IMR-90 (cell line): ENCODE measurements around the gene ITPK1. TPM values are rescaled to one million over a fixed set of nuclear protein-coding genes. Genes with fewer than 3 reads are reported as not detected.
"Not testable (repeated sequence)": the region's sequence is repeated elsewhere in the genome, so short reads cannot be mapped to it uniquely, and the experiment has no call there.

Source experiments
- ATAC-seq: fragments of 200-7000 bp; cut with Tn5 transposase; 2 replicates; pipeline ENCODE4 v1.9.1; 2020; ENCODE audit warnings: low read depth, mild to moderate bottlenecking, moderate library complexity
- BruUV-seq: library from RNA; stranded (reverse); fragments of 400-500 nt; replicated peaks from 2 replicates; lab custom pipeline; 2021; lab: Mats Ljungman, UMichigan
- CTCF ChIA-PET: fragments of 300-600 bp; formaldehyde crosslinking; extraction: SDS; loops from one replicate; lab custom pipeline; 2021; ENCODE audit warnings: antibody characterized with exemption; lab: Yijun Ruan, JAX
- POLR2A ChIA-PET: fragments of 300-600 bp; sonication (Branson Sonifier 250); formaldehyde crosslinking; loops from one replicate; lab custom pipeline; 2022; ENCODE audit warnings: antibody characterized with exemption; ENCODE audit not compliant: unreplicated experiment; lab: Charles Lee
- DNase-seq: peaks from one replicate; pipeline ENCODE4 v3.0.0; 2013
- H2AFZ ChIP-seq: replicated peaks from 2 replicates; pipeline ENCODE3; 2013; ENCODE audit warnings: low read length, mild to moderate bottlenecking; ENCODE audit not compliant: poor library complexity
- H2AK5ac ChIP-seq: 2 replicates; pipeline ENCODE4 v1.6.1; 2013; ENCODE audit warnings: low read depth, low read length, inconsistent platforms
- H2AK9ac ChIP-seq: replicated peaks from 2 replicates; pipeline ENCODE3; 2013; ENCODE audit warnings: mild to moderate bottlenecking, low read depth, low read length, moderate library complexity; ENCODE audit not compliant: poor library complexity
- H2BK120ac ChIP-seq: 2 replicates; pipeline ENCODE4 v1.6.1; 2013; ENCODE audit warnings: low read depth, low read length, inconsistent platforms
- H2BK15ac ChIP-seq: 3 replicates; pipeline ENCODE4 v1.6.1; 2013; ENCODE audit warnings: low read depth, low read length, inconsistent platforms
- H2BK20ac ChIP-seq: 2 replicates; pipeline ENCODE4 v1.6.1; 2013; ENCODE audit warnings: low read depth, mild to moderate bottlenecking, inconsistent platforms, low read length, moderate library complexity
- H2BK5ac ChIP-seq: 2 replicates; pipeline ENCODE4 v1.6.1; 2013; ENCODE audit warnings: mild to moderate bottlenecking, low read depth, low read length, inconsistent platforms; ENCODE audit not compliant: poor library complexity, severe bottlenecking
- H3K14ac ChIP-seq: replicated peaks from 2 replicates; pipeline ENCODE4 v1.6.1; 2013; ENCODE audit warnings: low read depth, low read length, inconsistent platforms
- H3K18ac ChIP-seq: 2 replicates; pipeline ENCODE4 v1.6.1; 2013; ENCODE audit warnings: low read depth, low read length, control low read depth
- H3K23ac ChIP-seq: 2 replicates; pipeline ENCODE4 v1.6.1; 2013; ENCODE audit warnings: low read depth, low read length, inconsistent platforms
- H3K27ac ChIP-seq: 2 replicates; pipeline ENCODE4 v1.5.1; 2013; ENCODE audit warnings: mild to moderate bottlenecking, control low read depth, low read length; ENCODE audit not compliant: insufficient read depth
- H3K27me3 ChIP-seq: 2 replicates; pipeline ENCODE4 v1.6.1; 2013; ENCODE audit warnings: low read length; ENCODE audit not compliant: control insufficient read depth, insufficient read depth
- H3K36me3 ChIP-seq: 2 replicates; pipeline ENCODE4 v1.6.1; 2013; ENCODE audit warnings: low read length, mixed read lengths; ENCODE audit not compliant: control insufficient read depth, insufficient read depth
- H3K4ac ChIP-seq: 2 replicates; pipeline ENCODE4 v1.6.1; 2013; ENCODE audit warnings: low read depth, low read length, inconsistent platforms
- H3K4me1 ChIP-seq: 2 replicates; pipeline ENCODE4 v1.6.1; 2013; ENCODE audit warnings: low read length, mixed read lengths; ENCODE audit not compliant: control insufficient read depth, insufficient read depth
- H3K4me2 ChIP-seq: 2 replicates; pipeline ENCODE4 v1.6.1; 2013; ENCODE audit warnings: low read depth, mild to moderate bottlenecking, control low read depth, low read length, moderate library complexity
- H3K4me3 ChIP-seq: 2 replicates; pipeline ENCODE4 v1.5.1; 2013; ENCODE audit warnings: low read depth, mild to moderate bottlenecking, control low read depth, low read length, moderate library complexity; ENCODE audit not compliant: insufficient read depth
- H3K56ac ChIP-seq: 2 replicates; pipeline ENCODE4 v1.6.1; 2013; ENCODE audit warnings: low read length, inconsistent platforms; ENCODE audit not compliant: insufficient read depth; ENCODE audit errors: extremely low read depth
- H3K79me1 ChIP-seq, 2 experiments: 2 replicates each; pipeline ENCODE4 v1.6.1; 2013; ENCODE audit warnings: low read length in 2 of 2, inconsistent platforms in 1 of 2, low read depth in 1 of 2
- H3K9ac ChIP-seq: 2 replicates; pipeline ENCODE4 v1.6.1; 2013; ENCODE audit warnings: low read depth, low read length, control low read depth
- H3K9me1 ChIP-seq: 2 replicates; pipeline ENCODE4 v1.6.1; 2013; ENCODE audit warnings: low read length, inconsistent platforms; ENCODE audit not compliant: insufficient read depth
- H3K9me3 ChIP-seq: 2 replicates; pipeline ENCODE4 v1.6.1; 2013; ENCODE audit warnings: low read length; ENCODE audit not compliant: control insufficient read depth, insufficient read depth
- H4K20me1 ChIP-seq: 2 replicates; pipeline ENCODE4 v1.6.1; 2013; ENCODE audit warnings: low read length, inconsistent platforms; ENCODE audit not compliant: insufficient read depth
- H4K5ac ChIP-seq: 2 replicates; pipeline ENCODE4 v1.6.1; 2013; ENCODE audit warnings: mild to moderate bottlenecking, low read depth, low read length, control low read depth
- H4K8ac ChIP-seq, 2 experiments: 2 replicates each; pipeline ENCODE4 v1.6.1; 2013; ENCODE audit warnings: low read depth in 2 of 2, low read length in 2 of 2, control low read depth in 1 of 2, inconsistent platforms in 1 of 2
- H4K91ac ChIP-seq: 2 replicates; pipeline ENCODE4 v1.6.1; 2013; ENCODE audit warnings: low read depth, low read length, inconsistent platforms; ENCODE audit not compliant: insufficient read depth
- CEBPB ChIP-seq: IDR thresholded peaks from 2 replicates; pipeline ENCODE4 v1.6.1; 2012; ENCODE audit warnings: low read depth, low read length, improper control_type of control experiment
- MAFK ChIP-seq: IDR thresholded peaks from 2 replicates; pipeline ENCODE4 v1.6.1; 2012; ENCODE audit warnings: low read depth, low read length, improper control_type of control experiment
- MAZ ChIP-seq: IDR thresholded peaks from 2 replicates; pipeline ENCODE4 v1.6.1; 2012; ENCODE audit warnings: low read depth, mild to moderate bottlenecking, low read length, improper control_type of control experiment, moderate library complexity, borderline replicate concordance
- WGBS, 2 experiments: methylation state at CpG; one replicate each; pipeline versions ENCODE4 v1.1.5 to v1.1.7; 2013; ENCODE audit warnings: missing lambda C conversion rate in 2 of 2; ENCODE audit not compliant: insufficient read length in 1 of 2; ENCODE audit errors: extremely low coverage in 2 of 2; 5-methylcytosine and 5-hydroxymethylcytosine counted together
- dilution Hi-C: fragments of 300-500 bp; cut with HindIII; formaldehyde crosslinking; loops from one replicate; pipeline ENCODE4 v1.14.3; 2018; ENCODE audit warnings: low sequenced_read_pairs; ENCODE audit not compliant: unreplicated experiment
- in situ Hi-C: fragments of 300-500 bp; cut with MboI; formaldehyde crosslinking; loops from 3 replicates; pipeline ENCODE4 v1.14.3; 2019; ENCODE audit warnings: low sequenced_read_pairs, inconsistent platforms, mixed read lengths
- intact Hi-C: fragments of 100-400 bp; cut with micrococcal nuclease; formaldehyde crosslinking; loops from 2 replicates; pipeline ENCODE4 v1.10.0; 2022
- polyA plus RNA-seq, 3 experiments: library from polyadenylated mRNA; depleted of rRNA; stranded (reverse); fragments of >200 nt; gene quantifications; 2 replicates each; pipeline ENCODE4 v1.2.3, GENCODE V29; 2012; ENCODE audit warnings: low replicate concordance in 1 of 3
- total RNA-seq: library from RNA; depleted of rRNA; stranded (reverse); fragments of >200 nt; gene quantifications from 2 replicates; pipeline ENCODE4 v1.2.3, GENCODE V29; 2012
- TF ChIP-seq, protein P1 (sequence below): fragments of 150-350 bp; IDR thresholded peaks from 2 replicates; pipeline ENCODE4 v1.6.1; 2017; ENCODE audit warnings: mild to moderate bottlenecking, antibody characterized with exemption, low read length, low read depth

ITPK1 gene
- total and polyA plus RNA-seq, 2 of the 4 experiments (the other 2 are of a cell fraction): 21.7 to 26.9 TPM

DNA sequence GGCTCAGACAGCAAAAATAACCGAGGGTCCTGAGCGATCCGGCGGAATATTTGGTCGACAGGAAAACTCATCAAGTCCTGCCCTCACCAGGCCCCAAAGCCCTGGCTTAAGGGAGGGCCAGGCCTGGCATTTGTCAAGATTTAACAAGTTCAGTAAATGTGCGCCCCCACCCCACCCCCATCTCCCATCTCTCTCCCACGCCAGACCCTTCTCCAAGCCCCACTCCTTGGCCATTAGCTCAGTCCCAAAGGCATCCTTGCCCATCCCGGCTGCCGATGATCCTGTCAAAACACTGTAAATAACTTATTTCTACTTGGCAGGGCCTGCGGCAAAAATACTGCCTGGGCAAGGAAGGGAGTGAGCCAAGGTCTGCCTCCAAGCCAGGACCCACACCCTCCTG is 52.8 kb downstream of the ITPK1 start (continued):
- TF ChIP-seq, protein P1, sequence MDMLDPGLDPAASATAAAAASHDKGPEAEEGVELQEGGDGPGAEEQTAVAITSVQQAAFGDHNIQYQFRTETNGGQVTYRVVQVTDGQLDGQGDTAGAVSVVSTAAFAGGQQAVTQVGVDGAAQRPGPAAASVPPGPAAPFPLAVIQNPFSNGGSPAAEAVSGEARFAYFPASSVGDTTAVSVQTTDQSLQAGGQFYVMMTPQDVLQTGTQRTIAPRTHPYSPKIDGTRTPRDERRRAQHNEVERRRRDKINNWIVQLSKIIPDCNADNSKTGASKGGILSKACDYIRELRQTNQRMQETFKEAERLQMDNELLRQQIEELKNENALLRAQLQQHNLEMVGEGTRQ: no peak
- TF ChIP-seq MAZ (no peak), MAFK (no peak), CEBPB (no peak)

DNA sequence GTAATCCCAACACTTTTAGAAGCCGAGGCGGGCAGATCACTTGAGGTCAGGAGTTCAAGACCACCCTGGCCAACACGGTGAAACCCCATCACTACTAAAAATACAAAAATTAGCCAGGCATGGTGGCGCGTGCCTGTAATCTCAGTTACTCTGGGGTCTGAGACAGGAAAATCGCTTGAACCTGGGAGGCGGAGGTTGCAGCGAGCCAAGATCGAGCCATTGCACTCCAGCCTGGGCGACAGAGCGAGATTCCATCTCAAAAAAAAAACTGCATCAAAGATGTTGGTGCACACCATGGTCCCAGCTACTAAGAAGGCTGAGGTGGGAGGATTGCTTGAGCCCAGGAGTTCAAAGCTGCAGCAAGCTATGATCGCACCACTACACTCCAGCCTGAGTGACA is 53.7 kb downstream of the ITPK1 start:
- H2AK5ac ChIP-seq, H4K91ac ChIP-seq, CTCF ChIA-PET, H3K4me3 ChIP-seq, H3K27ac ChIP-seq, ATAC-seq, H3K14ac ChIP-seq, H3K4me2 ChIP-seq, H3K79me1 ChIP-seq, H2BK20ac ChIP-seq, H2BK5ac ChIP-seq, H2AK9ac ChIP-seq, H2AFZ ChIP-seq, in situ Hi-C loops, POLR2A ChIA-PET, H3K36me3 ChIP-seq, H4K8ac ChIP-seq, H2BK15ac ChIP-seq, H3K4me1 ChIP-seq, intact Hi-C loops, H3K9me1 ChIP-seq, H3K56ac ChIP-seq, DNase-seq, H3K9ac ChIP-seq, H3K9me3 ChIP-seq, H3K4ac ChIP-seq, H3K18ac ChIP-seq, BruUV-seq, H4K20me1 ChIP-seq, H2BK120ac ChIP-seq, dilution Hi-C loops, H3K23ac ChIP-seq, H3K27me3 ChIP-seq, H4K5ac ChIP-seq: not testable (repeated sequence)
- no CpG with 5 or more reads among the region's 12 CpGs for WGBS, 2 experiments
